ENCODE results near the gene SLC38A3.
"Not testable (repeated sequence)": the region's sequence is repeated elsewhere in the genome, so short reads cannot be mapped to it uniquely, and the experiment has no call there.

Gene SLC38A3

DNA sequence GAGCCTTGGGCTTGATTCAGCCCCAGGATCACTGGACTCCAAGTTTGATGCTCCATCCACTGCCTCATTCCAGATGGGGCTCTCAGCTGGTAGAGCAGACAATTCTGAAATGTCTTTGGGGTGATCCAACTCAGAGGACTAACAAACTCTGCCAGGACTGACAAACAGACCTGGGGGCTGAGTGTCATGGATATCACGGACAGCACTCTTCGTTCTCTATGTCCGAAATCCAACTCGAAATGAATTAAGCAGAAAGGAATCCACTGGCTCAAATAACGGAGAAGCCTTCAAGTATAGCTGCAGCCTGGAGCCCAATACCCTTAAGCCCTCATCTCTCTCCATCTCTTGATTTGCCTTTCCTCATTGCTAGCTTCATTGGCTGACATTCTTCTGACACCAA lies 14.2 kb downstream of the SLC38A3 start:
- Histone ChIP-seq H3K36me3 (ENCODE audit: control insufficient read depth, low read depth, low read length) (no peaks in the 10 kb centered on the region), H3K9me3 (ENCODE audit: control insufficient read depth, low read depth, low read length) (no peaks in the 10 kb centered on the region), H3K9ac (ENCODE audit: low read length) (no peak overlapping the region), H3K27ac (ENCODE audit: low read length) (no peak overlapping the region), H3K4me1 (ENCODE audit: control insufficient read depth, low read depth, low read length) (no peaks in the 10 kb centered on the region), H3K4me3 (ENCODE audit: low read length) (no peak overlapping the region), H3K27me3 (ENCODE audit: control insufficient read depth, insufficient read depth, low read length) (no peaks in the 10 kb centered on the region)

GRCh38 chr3:50220109-50220508 lies 15.0 kb downstream of the SLC38A3 start:
- H3K4me1 ChIP-seq (ENCODE audit: control insufficient read depth, low read depth, low read length): no peaks in the 10 kb centered on the region
- H3K9ac ChIP-seq (ENCODE audit: low read length): no peak overlapping the region
- no peak overlapping the region for H3K27ac ChIP-seq (ENCODE audit: low read length)
- no peaks in the 10 kb centered on the region for H3K9me3 ChIP-seq (ENCODE audit: control insufficient read depth, low read depth, low read length)
- no peaks in the 10 kb centered on the region for H3K27me3 ChIP-seq (ENCODE audit: control insufficient read depth, insufficient read depth, low read length)
- no peaks in the 10 kb centered on the region for H3K36me3 ChIP-seq (ENCODE audit: control insufficient read depth, low read depth, low read length)
- H3K4me3 ChIP-seq (ENCODE audit: low read length): no peak overlapping the region

DNA sequence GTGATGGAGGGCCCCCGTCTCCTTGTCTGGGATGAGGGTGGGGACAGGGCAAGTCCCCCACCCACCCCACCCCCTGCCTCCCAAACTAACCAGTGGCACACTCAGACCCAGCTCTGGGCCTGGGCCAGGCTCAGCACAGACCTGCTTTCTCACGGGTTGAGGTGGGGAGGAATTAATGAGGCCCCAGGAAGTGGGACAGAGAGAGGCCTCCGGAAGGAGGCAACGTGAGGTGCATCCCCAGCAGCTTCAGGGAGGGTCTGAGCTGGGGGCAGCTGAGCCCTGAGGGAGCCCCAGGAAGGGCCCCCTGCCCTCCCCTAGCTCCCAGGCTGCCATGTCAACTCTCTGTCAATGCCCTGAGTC lies 16.0 kb downstream of the SLC38A3 start:
- Histone ChIP-seq H3K27ac (ENCODE audit: low read length) (no peak overlapping the region), H3K9me3 (ENCODE audit: control insufficient read depth, low read depth, low read length) (no peaks in the 10 kb centered on the region), H3K9ac (ENCODE audit: low read length) (no peak overlapping the region), H3K4me3 (ENCODE audit: low read length) (no peak overlapping the region), H3K4me1 (ENCODE audit: control insufficient read depth, low read depth, low read length) (no peaks in the 10 kb centered on the region), H3K27me3 (ENCODE audit: control insufficient read depth, insufficient read depth, low read length) (no peaks in the 10 kb centered on the region), H3K36me3 (ENCODE audit: control insufficient read depth, low read depth, low read length) (no peaks in the 10 kb centered on the region)

DNA sequence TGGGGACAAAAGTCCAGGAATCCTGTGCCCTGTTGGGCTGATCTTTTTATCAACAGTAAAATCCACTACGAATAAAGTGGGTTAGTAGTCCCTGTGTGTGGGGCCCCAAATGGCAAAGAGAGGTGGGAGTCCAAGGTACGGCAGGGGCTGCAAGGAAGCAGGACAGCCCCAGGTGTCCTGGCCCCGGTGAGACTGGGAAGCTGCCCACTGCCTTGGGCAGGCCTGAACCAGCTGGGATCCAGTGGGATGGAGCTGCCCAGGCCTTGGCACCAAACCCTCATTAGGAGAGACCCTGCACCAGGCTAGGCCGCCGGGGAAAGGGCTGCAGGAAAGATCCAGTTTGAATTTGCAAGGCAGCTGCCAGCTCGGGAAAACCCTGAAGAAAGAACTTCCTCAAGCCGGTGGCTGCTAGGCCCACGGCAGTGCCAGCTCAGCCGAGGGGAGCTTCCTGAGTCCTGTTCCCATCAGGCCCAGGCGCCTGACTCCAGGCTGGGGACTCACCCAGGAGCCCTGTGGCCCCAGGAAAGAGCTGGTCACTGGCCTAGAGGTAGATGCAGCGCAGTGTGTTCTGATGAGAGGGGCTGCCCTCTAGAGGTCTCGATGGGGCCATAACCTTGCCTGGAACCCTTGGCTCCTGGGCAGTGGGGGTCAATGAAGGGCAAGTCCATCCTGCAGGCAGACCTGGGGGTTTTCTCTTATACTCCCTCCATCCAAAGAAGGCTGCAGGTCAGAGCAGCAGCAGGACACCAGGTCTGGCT lies 16.5 kb downstream of the SLC38A3 start:
- Histone ChIP-seq H3K9me3 (ENCODE audit: control insufficient read depth, low read depth, low read length) (no peaks in the 10 kb centered on the region), H3K4me3 (ENCODE audit: low read length) (no peak overlapping the region), H3K4me1 (ENCODE audit: control insufficient read depth, low read depth, low read length) (no peaks in the 10 kb centered on the region), H3K9ac (ENCODE audit: low read length) (no peak overlapping the region), H3K27ac (ENCODE audit: low read length) (no peak overlapping the region), H3K27me3 (ENCODE audit: control insufficient read depth, insufficient read depth, low read length) (peaks cover 3% of the 10 kb centered on the region), H3K36me3 (ENCODE audit: control insufficient read depth, low read depth, low read length) (no peaks in the 10 kb centered on the region)

DNA sequence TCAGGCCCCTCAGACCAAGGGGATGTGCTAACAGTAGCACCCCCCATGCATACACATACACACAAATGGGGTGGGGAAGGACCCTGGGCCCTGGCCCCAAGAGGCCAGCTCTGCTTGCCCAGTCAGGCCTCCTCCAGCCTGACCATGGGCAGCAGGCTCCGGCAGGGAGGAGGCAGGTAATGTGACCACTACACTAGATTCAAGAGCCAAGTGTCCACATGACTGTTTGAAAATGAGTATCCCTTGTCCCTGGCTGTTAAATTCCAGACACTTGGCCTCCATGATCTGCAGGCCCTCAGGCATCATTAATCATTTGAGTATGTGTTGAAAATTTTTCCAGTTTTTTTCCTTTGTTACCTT lies 17.1 kb downstream of the SLC38A3 start:
- H3K4me3 ChIP-seq (ENCODE audit: low read length): no peak overlapping the region
- no peaks in the 10 kb centered on the region for H3K4me1 ChIP-seq (ENCODE audit: control insufficient read depth, low read depth, low read length)
- no peaks in the 10 kb centered on the region for H3K36me3 ChIP-seq (ENCODE audit: control insufficient read depth, low read depth, low read length)
- no peak overlapping the region for H3K9ac ChIP-seq (ENCODE audit: low read length)
- no peaks in the 10 kb centered on the region for H3K9me3 ChIP-seq (ENCODE audit: control insufficient read depth, low read depth, low read length)
- peaks cover 8% of the 10 kb centered on the region for H3K27me3 ChIP-seq (ENCODE audit: control insufficient read depth, insufficient read depth, low read length)
- H3K27ac ChIP-seq (ENCODE audit: low read length): no peak overlapping the region

GRCh38 chr3:50224639-50225038 lies 19.6 kb downstream of the SLC38A3 start:
- H3K9me3 ChIP-seq (ENCODE audit: control insufficient read depth, low read depth, low read length): no peaks in the 10 kb centered on the region
- H3K9ac ChIP-seq (ENCODE audit: low read length): no peak overlapping the region
- peaks cover 7% of the 10 kb centered on the region for H3K4me1 ChIP-seq (ENCODE audit: control insufficient read depth, low read depth, low read length)
- no peak overlapping the region for H3K27ac ChIP-seq (ENCODE audit: low read length)
- no peaks in the 10 kb centered on the region for H3K36me3 ChIP-seq (ENCODE audit: control insufficient read depth, low read depth, low read length)
- no peak overlapping the region for H3K4me3 ChIP-seq (ENCODE audit: low read length)
- H3K27me3 ChIP-seq (ENCODE audit: control insufficient read depth, insufficient read depth, low read length): peaks cover 8% of the 10 kb centered on the region

- Histone ChIP-seq H3K9ac (ENCODE audit: low read length) (no peak overlapping the region), H3K27me3 (ENCODE audit: control insufficient read depth, insufficient read depth, low read length) (peaks cover 8% of the 10 kb centered on the region), H3K27ac (ENCODE audit: low read length) (no peak overlapping the region)
Observed at GRCh38 chr3:50226888-50227389, 21.9 kb downstream of the SLC38A3 start.

DNA sequence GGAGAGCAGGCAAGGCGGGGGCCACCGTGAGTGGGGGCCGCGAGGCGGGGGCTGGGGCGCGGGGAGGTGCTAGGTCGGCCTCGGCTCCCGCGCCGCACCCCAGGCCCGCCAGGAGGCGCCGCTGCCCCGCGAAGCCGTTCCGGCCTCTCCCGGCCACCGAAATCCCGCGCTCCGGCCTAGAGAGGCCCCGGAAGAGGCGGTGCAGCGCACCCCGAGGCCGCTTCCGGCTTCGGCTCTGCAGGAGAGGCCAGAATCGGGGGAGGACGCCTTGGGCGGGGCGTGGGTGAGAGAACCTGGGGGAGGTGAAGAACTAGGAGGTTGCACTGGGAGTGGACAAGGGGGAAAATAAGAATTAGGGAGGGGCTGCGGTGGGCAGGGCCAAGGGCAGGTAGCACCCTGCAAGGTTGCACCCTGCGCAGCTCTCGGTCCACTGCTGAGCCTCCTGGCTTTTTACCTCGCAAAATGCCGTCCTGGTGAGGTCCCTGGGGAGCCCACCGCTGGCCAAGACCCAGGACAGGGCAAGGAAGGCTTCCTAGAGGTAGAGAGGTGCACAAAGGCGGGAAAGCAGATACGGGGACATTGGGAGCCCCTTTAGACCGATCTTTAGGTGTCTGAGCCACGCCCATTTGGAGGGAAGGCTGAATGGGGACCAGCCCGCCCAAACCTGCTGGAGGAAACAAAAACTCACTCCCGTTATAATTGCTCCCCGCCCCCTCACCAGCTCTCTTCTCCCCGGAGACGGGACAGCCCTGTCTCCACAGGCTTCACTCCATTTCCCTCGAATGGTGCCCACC lies 22.5 kb downstream of the SLC38A3 start:
- Histone ChIP-seq H3K4me1 (ENCODE audit: control insufficient read depth, low read depth, low read length) (peaks cover 7% of the 10 kb centered on the region), H3K27ac (ENCODE audit: low read length) (peak overlapping the region; percentile 93), H3K27me3 (ENCODE audit: control insufficient read depth, insufficient read depth, low read length) (peaks cover 8% of the 10 kb centered on the region), H3K9ac (ENCODE audit: low read length) (peak overlapping the region; percentile 93), H3K36me3 (ENCODE audit: control insufficient read depth, low read depth, low read length) (no peaks in the 10 kb centered on the region), H3K9me3 (ENCODE audit: control insufficient read depth, low read depth, low read length) (no peaks in the 10 kb centered on the region), H3K4me3 (ENCODE audit: low read length) (peak overlapping the region; percentile 90)

More at GRCh38 chr3:50226888-50227389, 21.9 kb downstream of the SLC38A3 start:
- Histone ChIP-seq H3K9me3 (ENCODE audit: control insufficient read depth, low read depth, low read length) (no peaks in the 10 kb centered on the region), H3K4me1 (ENCODE audit: control insufficient read depth, low read depth, low read length) (peaks cover 7% of the 10 kb centered on the region), H3K36me3 (ENCODE audit: control insufficient read depth, low read depth, low read length) (no peaks in the 10 kb centered on the region), H3K4me3 (ENCODE audit: low read length) (peak overlapping the region; percentile 90)

GRCh38 chr3:50228184-50228763 lies 23.2 kb downstream of the SLC38A3 start:
- H3K9me3 ChIP-seq (ENCODE audit: control insufficient read depth, low read depth, low read length); H3K27ac ChIP-seq (ENCODE audit: low read length): not testable (repeated sequence)
- H3K9ac ChIP-seq (ENCODE audit: low read length): peak overlapping the region; percentile 93

DNA sequence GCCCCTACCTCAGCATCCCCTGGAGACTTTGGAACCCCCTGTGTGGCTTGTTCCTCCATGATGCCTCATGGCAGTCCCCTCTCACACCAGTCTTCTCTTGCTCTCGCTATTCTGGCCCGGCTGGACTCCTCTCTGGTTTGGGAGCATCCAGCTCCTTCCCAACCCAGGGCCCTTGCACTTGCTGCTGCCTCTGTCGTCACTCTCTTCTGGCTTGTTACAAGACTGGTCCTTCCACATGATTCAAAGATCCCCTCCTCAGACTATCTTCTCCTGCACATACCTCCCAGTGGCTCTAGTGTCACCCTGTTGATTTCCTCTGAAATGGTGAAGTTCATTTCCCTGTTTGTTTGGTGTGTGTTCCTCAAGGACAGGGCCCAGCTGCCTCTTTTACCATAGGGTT lies 24.4 kb downstream of the SLC38A3 start:
- H3K9me3 ChIP-seq (ENCODE audit: control insufficient read depth, low read depth, low read length): no peaks in the 10 kb centered on the region
- no peak overlapping the region for H3K27ac ChIP-seq (ENCODE audit: low read length)
- H3K27me3 ChIP-seq (ENCODE audit: control insufficient read depth, insufficient read depth, low read length): peaks cover 8% of the 10 kb centered on the region
- peaks cover 7% of the 10 kb centered on the region for H3K4me1 ChIP-seq (ENCODE audit: control insufficient read depth, low read depth, low read length)
- no peak overlapping the region for H3K4me3 ChIP-seq (ENCODE audit: low read length)
- no peak overlapping the region for H3K9ac ChIP-seq (ENCODE audit: low read length)
- H3K36me3 ChIP-seq (ENCODE audit: control insufficient read depth, low read depth, low read length): no peaks in the 10 kb centered on the region

More at GRCh38 chr3:50228184-50228763, 23.2 kb downstream of the SLC38A3 start:
- peak overlapping the region; percentile 90 for H3K4me3 ChIP-seq (ENCODE audit: low read length)
- H3K36me3 ChIP-seq (ENCODE audit: control insufficient read depth, low read depth, low read length); H3K27me3 ChIP-seq (ENCODE audit: control insufficient read depth, insufficient read depth, low read length); H3K4me1 ChIP-seq (ENCODE audit: control insufficient read depth, low read depth, low read length): not testable (repeated sequence)

- no peak overlapping the region for H3K4me3 ChIP-seq (ENCODE audit: low read length)
- H3K27ac ChIP-seq (ENCODE audit: low read length): no peak overlapping the region
- no peaks in the 10 kb centered on the region for H3K9me3 ChIP-seq (ENCODE audit: control insufficient read depth, low read depth, low read length)
- no peak overlapping the region for H3K9ac ChIP-seq (ENCODE audit: low read length)
- peaks cover 8% of the 10 kb centered on the region for H3K27me3 ChIP-seq (ENCODE audit: control insufficient read depth, insufficient read depth, low read length)
- H3K36me3 ChIP-seq (ENCODE audit: control insufficient read depth, low read depth, low read length): no peaks in the 10 kb centered on the region
- peaks cover 7% of the 10 kb centered on the region for H3K4me1 ChIP-seq (ENCODE audit: control insufficient read depth, low read depth, low read length)
Observed at GRCh38 chr3:50230104-50230793, 25.2 kb downstream of the SLC38A3 start.
